Kidney (tissue), 14 donors: ENCODE data around the gene THSD4. TPM values are rescaled to one million over a fixed set of nuclear protein-coding genes. Genes with fewer than 3 reads are reported as not detected.

Experiments used
- DNase-seq, 5 donors: peaks; one replicate each; pipeline ENCODE4 v3.0.0-alpha.2; 2013 to 2020
- FAIRE-seq: peaks from 2 replicates; lab custom pipeline; 2012; peaks lifted over from hg19 to GRCh38; lab: Jason Lieb, UNC
- H3K27ac ChIP-seq, 2 donors: one replicate each; pipeline ENCODE4 v1.7.0; 2013; ENCODE audit warnings: low read depth in 2 of 2, low read length in 2 of 2, inconsistent platforms in 1 of 2
- H3K27me3 ChIP-seq: one replicate; pipeline ENCODE4 v1.7.1; 2013; ENCODE audit warnings: low read length, inconsistent platforms; ENCODE audit not compliant: control insufficient read depth, insufficient read depth
- H3K36me3 ChIP-seq, 3 donors: one replicate each; pipeline versions ENCODE4 v1.7.0 to v1.7.1; 2013; ENCODE audit warnings: low read length in 3 of 3, control low read depth in 1 of 3, inconsistent platforms in 1 of 3; ENCODE audit not compliant: insufficient read depth in 3 of 3, control insufficient read depth in 2 of 3
- H3K4me1 ChIP-seq, 3 donors: one replicate each; pipeline versions ENCODE4 v1.7.0 to v1.7.1; 2013; ENCODE audit warnings: low read length in 3 of 3, inconsistent platforms in 1 of 3, low read depth in 1 of 3; ENCODE audit not compliant: control insufficient read depth in 2 of 3, insufficient read depth in 2 of 3
- H3K4me3 ChIP-seq, 3 donors: one replicate each; pipeline versions ENCODE4 v1.7.0 to v1.8.1; 2013; ENCODE audit warnings: low read length in 3 of 3, control low read depth in 1 of 3, inconsistent platforms in 1 of 3
- H3K9ac ChIP-seq, 3 donors: one replicate each; pipeline versions ENCODE4 v1.7.0 to v1.7.1; 2013; ENCODE audit warnings: low read length in 3 of 3, control low read depth in 1 of 3, inconsistent platforms in 1 of 3
- H3K9me3 ChIP-seq, 3 donors: one replicate each; pipeline versions ENCODE4 v1.7.0 to v1.7.1; 2013; ENCODE audit warnings: low read length in 3 of 3, control low read depth in 1 of 3, inconsistent platforms in 1 of 3; ENCODE audit not compliant: control insufficient read depth in 2 of 3, insufficient read depth in 1 of 3
- CTCF ChIP-seq: IDR thresholded peaks from 3 replicates; pipeline ENCODE4 v1.5.1; 2012; ENCODE audit warnings: mild to moderate bottlenecking, moderate library complexity, borderline replicate concordance; ENCODE audit not compliant: insufficient read depth; ENCODE audit errors: extremely low read depth
- intact Hi-C: fragments of 100-400 bp; cut with DNase I; formaldehyde crosslinking; loops from one replicate; pipeline ENCODE4 v1.11.1; 2022
- polyA plus RNA-seq: library from polyadenylated mRNA; stranded (reverse); fragments of 350-450 nt; fragmentation: Illumina TruSeq; extraction: RNeasy Lipid Tissue Mini Kit (QIAGEN cat#74804); gene quantifications from one replicate; pipeline ENCODE4 v1.2.3, GENCODE V29; 2014; ENCODE audit warnings: low read depth, low replicate concordance; ENCODE audit not compliant: insufficient read depth
- total RNA-seq: library from RNA; stranded (reverse); fragmentation: NEBNext Ultra II Directional; extraction: Animal tissue kit (Norgen Biotek cat#: 25700); gene quantifications from one replicate; pipeline ENCODE4 v1.2.1, GENCODE V29; 2021
- donor health status: control.
- donor health status: control.
- donor health status: control.
- donor health status: control.
- donor health status: control.
- donor health status: DM: yes; HTN: yes; CAD: no.
- donor health status: Normal renal cell carcinoma (clear cell type).

Gene THSD4
- total and polyA plus RNA-seq, 2 donors from 2014 or later: 9.4 to 36.3 TPM

- Histone ChIP-seq H3K27ac (no peak overlapping the region), H3K9me3 (no peaks in the 10 kb centered on the region), H3K4me1 (peaks cover 0 to 15% (median 6%) of the 10 kb centered on the region in 3 donors), H3K4me3 (no peak overlapping the region), H3K27me3 (no peaks in the 10 kb centered on the region), H3K36me3 (no peaks in the 10 kb centered on the region), H3K9ac (no peak overlapping the region)
- intact Hi-C loops: no loop called here
- DNase-seq (peak in 3 of 5 donors; percentile 33 to 83 (median 69)), FAIRE-seq (no peak)
- TF ChIP-seq CTCF: no peak
These were observed 272.5 kb downstream of the THSD4 start for GRCh38 chr15:71387810-71388209.

GRCh38 chr15:71390096-71390495 is 274.8 kb downstream of the THSD4 start:
- no peaks in the 10 kb centered on the region for H3K27me3 ChIP-seq
- H3K9me3 ChIP-seq: no peaks in the 10 kb centered on the region
- no peak for TF ChIP-seq CTCF
- H3K4me1 ChIP-seq: peaks cover 0 to 9% (median 5%) of the 10 kb centered on the region in 3 donors
- no peaks in the 10 kb centered on the region for H3K36me3 ChIP-seq
- no peak overlapping the region for H3K4me3 ChIP-seq
- H3K9ac ChIP-seq: no peak overlapping the region
- H3K27ac ChIP-seq: no peak overlapping the region
- peak in 1 of 5 donors; percentile 44 for DNase-seq
- FAIRE-seq: no peak
- intact Hi-C loops: no loop called here

GRCh38 chr15:71391421-71392088 is 276.3 kb downstream of the THSD4 start:
- Histone ChIP-seq H3K36me3 (no peaks in the 10 kb centered on the region), H3K4me3 (no peak overlapping the region), H3K4me1 (no peaks in the 10 kb centered on the region), H3K9me3 (no peaks in the 10 kb centered on the region), H3K27me3 (no peaks in the 10 kb centered on the region), H3K9ac (no peak overlapping the region), H3K27ac (no peak overlapping the region)
- intact Hi-C loops: no loop called here
- DNase-seq (no peak), FAIRE-seq (no peak)
- TF ChIP-seq CTCF: no peak
